Brain microvascular endothelial cell (primary cell): ENCODE data around the gene IHH.
A peak's percentile ranks its signal among the peaks of the same experiment; 100 is the strongest.

Experiments used
- DNase-seq: peaks from one replicate; pipeline ENCODE4 v3.0.0-alpha.2; 2020
- H3K27ac ChIP-seq: fragments of 250-450 bp; sonication (Bioruptor Pico); 2 replicates; pipeline ENCODE4 v1.5.1; 2020; ENCODE audit warnings: mild to moderate bottlenecking, moderate library complexity
- H3K27me3 ChIP-seq: fragments of 250-450 bp; sonication (Bioruptor Pico); replicated peaks from 2 replicates; pipeline ENCODE4 v1.5.1; 2020; ENCODE audit warnings: mild to moderate bottlenecking
- H3K36me3 ChIP-seq: fragments of 250-450 bp; sonication (Bioruptor Pico); replicated peaks from 2 replicates; pipeline ENCODE4 v1.5.1; 2020; ENCODE audit warnings: mild to moderate bottlenecking
- H3K4me3 ChIP-seq: 2 replicates; pipeline ENCODE4 v1.5.1; 2011; ENCODE audit warnings: low read depth, mild to moderate bottlenecking, control low read depth, low read length, moderate library complexity
- CTCF ChIP-seq: IDR thresholded peaks from 2 replicates; pipeline ENCODE4 v1.5.1; 2011; ENCODE audit warnings: low read depth, mild to moderate bottlenecking, moderate library complexity, low read length, control low read depth, inconsistent platforms; ENCODE audit errors: missing control alignments
- in situ Hi-C: cut with HindIII; loops from 2 replicates; pipeline ENCODE4 v1.10.0; 2017; ENCODE audit warnings: low sequenced_read_pairs, low pct_ligation_motif_present

IHH gene

GRCh38 chr2:219042157-219042556 lies 18.6 kb downstream of the IHH start:
- H3K27ac ChIP-seq, result no peak overlapping the region
- H3K27me3 ChIP-seq, result peaks cover 11% of the 10 kb centered on the region
- H3K36me3 ChIP-seq, result no peaks in the 10 kb centered on the region
- no peak for DNase-seq
- in situ Hi-C loops, result no loop called here
- no peak for TF ChIP-seq CTCF
- H3K4me3 ChIP-seq, result no peak overlapping the region

GRCh38 chr2:219041252-219041651 lies 19.5 kb downstream of the IHH start, which contains the start of gene CFAP65:
TSS of gene CFAP65 (minus strand) at chr2:219041516. CDS start at chr2:219039048, 2,468 bp downstream.
- peak; percentile 51 for DNase-seq
- Histone ChIP-seq H3K4me3 (peak within 1 kb of the TSS; percentile 56), H3K27ac (no peak within 1 kb of the TSS), H3K36me3 (no peaks in the 10 kb centered on the region), H3K27me3 (peaks cover 11% of the 10 kb centered on the region)
- in situ Hi-C loops, result no loop called here
- no peak for TF ChIP-seq CTCF

GRCh38 chr2:219038600-219038999 lies 22.1 kb downstream of the IHH start:
- Histone ChIP-seq H3K27me3 (peaks cover 11% of the 10 kb centered on the region), H3K4me3 (no peak overlapping the region), H3K27ac (no peak overlapping the region), H3K36me3 (no peaks in the 10 kb centered on the region)
- DNase-seq, result no peak
- in situ Hi-C loops, result no loop called here
- TF ChIP-seq CTCF, result no peak

GRCh38 chr2:219037783-219038499 lies 22.8 kb downstream of the IHH start:
- TF ChIP-seq CTCF, result no peak
- in situ Hi-C loops, result no loop called here
- H3K27ac ChIP-seq, result no peak overlapping the region
- no peak overlapping the region for H3K4me3 ChIP-seq
- no peak for DNase-seq
- no peaks in the 10 kb centered on the region for H3K36me3 ChIP-seq
- H3K27me3 ChIP-seq, result peaks cover 13% of the 10 kb centered on the region

GRCh38 chr2:219035942-219036341 lies 24.8 kb downstream of the IHH start:
- DNase-seq, result no peak
- no peak overlapping the region for H3K4me3 ChIP-seq
- in situ Hi-C loops, result no loop called here
- peaks cover 10% of the 10 kb centered on the region for H3K27me3 ChIP-seq
- TF ChIP-seq CTCF, result no peak
- H3K36me3 ChIP-seq, result no peaks in the 10 kb centered on the region
- no peak overlapping the region for H3K27ac ChIP-seq

- H3K27ac ChIP-seq, result no peak overlapping the region
- no peak for DNase-seq
- H3K27me3 ChIP-seq, result peaks cover 8% of the 10 kb centered on the region
- no peaks in the 10 kb centered on the region for H3K36me3 ChIP-seq
- in situ Hi-C loops, result no loop called here
- no peak for TF ChIP-seq CTCF
- no peak overlapping the region for H3K4me3 ChIP-seq
These were observed 25.9 kb downstream of the IHH start for GRCh38 chr2:219034823-219035222.
